Measurements from ENCODE around the gene COL24A1.

DNA sequence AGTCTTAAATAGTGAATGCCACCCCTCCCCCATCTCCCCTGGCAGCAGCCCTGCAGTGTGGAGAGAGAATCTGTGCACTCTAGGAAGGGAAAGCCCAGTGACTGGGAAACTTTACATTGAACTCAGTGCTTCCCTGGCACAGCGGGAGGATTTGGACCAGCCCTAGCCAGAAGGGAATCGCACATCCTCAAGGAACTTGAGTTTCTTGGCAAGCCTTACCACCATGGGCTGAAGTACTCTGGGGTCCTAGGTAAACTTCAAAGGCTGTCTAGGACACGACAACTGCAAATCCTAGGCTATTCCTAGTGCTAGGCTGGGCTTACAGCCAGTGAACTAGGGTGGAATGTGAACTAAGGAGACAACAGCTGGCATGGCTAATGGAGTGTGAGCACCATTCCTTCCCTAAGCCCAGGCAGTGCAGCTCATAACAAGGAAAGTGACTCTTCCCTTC lies 88.3 kb downstream of the COL24A1 start:
- TF ChIP-seq, protein P1, sequence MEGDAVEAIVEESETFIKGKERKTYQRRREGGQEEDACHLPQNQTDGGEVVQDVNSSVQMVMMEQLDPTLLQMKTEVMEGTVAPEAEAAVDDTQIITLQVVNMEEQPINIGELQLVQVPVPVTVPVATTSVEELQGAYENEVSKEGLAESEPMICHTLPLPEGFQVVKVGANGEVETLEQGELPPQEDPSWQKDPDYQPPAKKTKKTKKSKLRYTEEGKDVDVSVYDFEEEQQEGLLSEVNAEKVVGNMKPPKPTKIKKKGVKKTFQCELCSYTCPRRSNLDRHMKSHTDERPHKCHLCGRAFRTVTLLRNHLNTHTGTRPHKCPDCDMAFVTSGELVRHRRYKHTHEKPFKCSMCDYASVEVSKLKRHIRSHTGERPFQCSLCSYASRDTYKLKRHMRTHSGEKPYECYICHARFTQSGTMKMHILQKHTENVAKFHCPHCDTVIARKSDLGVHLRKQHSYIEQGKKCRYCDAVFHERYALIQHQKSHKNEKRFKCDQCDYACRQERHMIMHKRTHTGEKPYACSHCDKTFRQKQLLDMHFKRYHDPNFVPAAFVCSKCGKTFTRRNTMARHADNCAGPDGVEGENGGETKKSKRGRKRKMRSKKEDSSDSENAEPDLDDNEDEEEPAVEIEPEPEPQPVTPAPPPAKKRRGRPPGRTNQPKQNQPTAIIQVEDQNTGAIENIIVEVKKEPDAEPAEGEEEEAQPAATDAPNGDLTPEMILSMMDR (conservative IDR thresholded peaks at IDR 0.05; ENCODE audit: low read depth, low read length) = no peak
- no peak for TF ChIP-seq EZH2 (IDR thresholded peaks at IDR 0.05; ENCODE audit: borderline replicate concordance, low read depth, low read length, poor library complexity, severe bottlenecking)

All from A673 (cell line).